PC-9 (cell line): Measurements from ENCODE around the gene HDAC5. TPM values are rescaled to one million over a fixed set of nuclear protein-coding genes. Genes with fewer than 3 reads are reported as not detected.
A peak's percentile ranks its signal among the peaks of the same experiment; 100 is the strongest.
"Not testable (repeated sequence)": the region's sequence is repeated elsewhere in the genome, so short reads cannot be mapped to it uniquely, and the experiment has no call there.

Experiments
- BruUV-seq: library from RNA; stranded (reverse); fragments of 400-500 nt; replicated peaks from 2 replicates; lab custom pipeline; 2021; lab: Mats Ljungman, UMichigan
- CTCF ChIA-PET: fragments of 300-600 bp; sonication (Branson Sonifier 250); formaldehyde crosslinking; loops from one replicate; lab custom pipeline; 2022; ENCODE audit warnings: antibody characterized with exemption; lab: Charles Lee
- POLR2A ChIA-PET: fragments of 300-600 bp; sonication (Branson Sonifier 250); formaldehyde crosslinking; loops from one replicate; lab custom pipeline; 2022; ENCODE audit warnings: antibody characterized with exemption; ENCODE audit not compliant: unreplicated experiment; lab: Charles Lee
- DNase-seq, 2 experiments: peaks; one replicate each; pipeline versions ENCODE4 v3.0.0 to v3.0.0-alpha.2; 2015 to 2022; ENCODE audit warnings: mixed read lengths in 1 of 2
- H2AFZ ChIP-seq: fragments of 200-600 bp; sonication (generic); 2 replicates; pipeline ENCODE4 v1.8.1; 2017; ENCODE audit warnings: antibody characterized with exemption
- H3F3A ChIP-seq: fragments of 200-600 bp; sonication (generic); 2 replicates; pipeline ENCODE4 v1.8.1; 2017; ENCODE audit warnings: antibody characterized with exemption, mild to moderate bottlenecking, low read depth; ENCODE audit not compliant: insufficient read depth
- H3K27ac ChIP-seq: fragments of 200-600 bp; sonication (generic); 2 replicates; pipeline ENCODE4 v1.6.1; 2016; ENCODE audit warnings: mixed run types
- H3K27me3 ChIP-seq: fragments of 200-600 bp; sonication (generic); 2 replicates; pipeline ENCODE4 v1.6.1; 2016; ENCODE audit warnings: low read depth, mixed run types; ENCODE audit not compliant: insufficient read depth
- H3K36me3 ChIP-seq: fragments of 200-600 bp; sonication (generic); 2 replicates; pipeline ENCODE4 v1.6.1; 2016; ENCODE audit warnings: low read depth, mixed run types
- H3K4me1 ChIP-seq: fragments of 200-600 bp; sonication (generic); replicated peaks from 2 replicates; pipeline ENCODE4 v1.6.1; 2016; ENCODE audit warnings: mixed run types; ENCODE audit not compliant: insufficient read depth
- H3K4me2 ChIP-seq: fragments of 200-600 bp; sonication (generic); 2 replicates; pipeline ENCODE4 v1.6.1; 2017; ENCODE audit warnings: mixed run types
- H3K4me3 ChIP-seq: fragments of 200-600 bp; sonication (generic); 2 replicates; pipeline ENCODE4 v1.6.1; 2016; ENCODE audit warnings: mixed run types
- H3K79me2 ChIP-seq: fragments of 200-600 bp; sonication (generic); 2 replicates; pipeline ENCODE4 v1.6.1; 2017; ENCODE audit warnings: low read depth, mixed run types
- H3K9me2 ChIP-seq: fragments of 200-600 bp; sonication (generic); 2 replicates; pipeline ENCODE4 v1.8.1; 2017; ENCODE audit warnings: mild to moderate bottlenecking; ENCODE audit not compliant: insufficient read depth
- H3K9me3 ChIP-seq: fragments of 200-600 bp; sonication (generic); 2 replicates; pipeline ENCODE4 v1.8.1; 2016; ENCODE audit warnings: low read depth; ENCODE audit not compliant: insufficient read depth
- H4K20me1 ChIP-seq: fragments of 200-600 bp; sonication (generic); 2 replicates; pipeline ENCODE4 v1.8.1; 2017; ENCODE audit not compliant: insufficient read depth
- EZH2 ChIP-seq: fragments of 200-600 bp; sonication (generic); IDR thresholded peaks from 2 replicates; pipeline ENCODE4 v1.8.0; 2017; ENCODE audit warnings: antibody characterized with exemption, low read depth
- intact Hi-C: fragments of 100-400 bp; cut with micrococcal nuclease; formaldehyde crosslinking; loops from one replicate; pipeline ENCODE4 v1.10.0; 2022; ENCODE audit not compliant: unreplicated experiment
- total RNA-seq: library from RNA; stranded (reverse); gene quantifications from 2 replicates; pipeline ENCODE4 v1.2.3, GENCODE V29; 2021
- TF ChIP-seq, protein P1 (sequence below): fragments of 200-600 bp; sonication (generic); conservative IDR thresholded peaks from 2 replicates; pipeline ENCODE4 v1.6.1; 2017; ENCODE audit warnings: mixed run types, antibody characterized with exemption, mild to moderate bottlenecking, moderate library complexity

The HDAC5 gene
- total RNA-seq, 1 experiment from 2014 or later = 24.0 TPM

DNA sequence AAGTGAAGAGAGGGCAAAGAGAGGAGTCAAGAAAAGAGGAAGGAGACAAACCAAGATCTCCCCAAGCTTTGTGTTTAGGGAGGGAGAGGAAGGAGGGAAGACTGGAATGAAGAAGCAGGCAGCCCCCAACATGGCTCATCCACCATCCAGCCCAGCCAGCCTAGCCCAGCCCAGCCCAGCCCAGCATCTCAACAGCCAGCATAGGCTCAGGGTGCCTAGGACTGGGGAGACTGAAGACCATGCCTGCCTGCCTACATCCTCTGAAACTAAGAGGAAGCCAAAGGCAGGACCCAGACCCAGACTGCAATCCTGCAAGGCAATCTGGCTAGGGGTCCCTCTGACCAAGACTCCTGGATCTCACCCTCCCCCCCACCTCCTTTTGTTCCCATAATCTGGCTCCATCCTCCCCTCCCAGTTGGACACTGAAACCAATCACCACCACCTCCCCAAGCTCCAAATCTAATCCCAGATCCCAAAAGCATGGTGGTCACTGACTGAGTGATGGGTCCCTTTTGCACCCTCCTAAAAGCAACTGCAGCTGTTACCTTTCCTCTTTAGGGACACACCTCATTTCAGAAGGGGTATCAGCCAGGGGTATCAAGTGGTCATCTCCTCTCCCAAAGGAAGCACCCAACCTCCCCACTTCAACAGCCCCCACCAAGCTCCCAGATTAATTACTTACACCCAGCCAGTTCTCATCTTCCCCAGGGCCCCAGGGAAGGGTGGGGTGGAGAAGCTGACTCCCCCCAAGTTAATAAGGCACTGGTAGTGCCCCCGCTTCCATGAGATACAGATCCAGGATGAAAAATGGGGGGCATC lies 1.2 kb downstream of the HDAC5 start:
- TSS peak; percentile 48 for BruUV-seq
- intact Hi-C loops = no loop called here
- Histone ChIP-seq H2AFZ (no peak overlapping the region), H3K4me3 (peak overlapping the region; percentile 84; the same call in 1 of the 2 replicates), H3K36me3 (no peaks in the 10 kb centered on the region), H3K27me3 (peaks cover 4% of the 10 kb centered on the region; the same call in 1 of the 2 replicates), H3K27ac (no peak overlapping the region), H3K4me2 (peak overlapping the region; percentile 81), H3K79me2 (no peaks in the 10 kb centered on the region), H4K20me1 (0 out of 2 replicates have a peak, but pooled peaks cover 4% of the 10 kb centered on the region), H3F3A (no peaks in the 10 kb centered on the region), H3K9me2 (no peaks in the 10 kb centered on the region), H3K9me3 (no peaks in the 10 kb centered on the region), H3K4me1 (peaks cover 7% of the 10 kb centered on the region)
- TF ChIP-seq, protein P1, sequence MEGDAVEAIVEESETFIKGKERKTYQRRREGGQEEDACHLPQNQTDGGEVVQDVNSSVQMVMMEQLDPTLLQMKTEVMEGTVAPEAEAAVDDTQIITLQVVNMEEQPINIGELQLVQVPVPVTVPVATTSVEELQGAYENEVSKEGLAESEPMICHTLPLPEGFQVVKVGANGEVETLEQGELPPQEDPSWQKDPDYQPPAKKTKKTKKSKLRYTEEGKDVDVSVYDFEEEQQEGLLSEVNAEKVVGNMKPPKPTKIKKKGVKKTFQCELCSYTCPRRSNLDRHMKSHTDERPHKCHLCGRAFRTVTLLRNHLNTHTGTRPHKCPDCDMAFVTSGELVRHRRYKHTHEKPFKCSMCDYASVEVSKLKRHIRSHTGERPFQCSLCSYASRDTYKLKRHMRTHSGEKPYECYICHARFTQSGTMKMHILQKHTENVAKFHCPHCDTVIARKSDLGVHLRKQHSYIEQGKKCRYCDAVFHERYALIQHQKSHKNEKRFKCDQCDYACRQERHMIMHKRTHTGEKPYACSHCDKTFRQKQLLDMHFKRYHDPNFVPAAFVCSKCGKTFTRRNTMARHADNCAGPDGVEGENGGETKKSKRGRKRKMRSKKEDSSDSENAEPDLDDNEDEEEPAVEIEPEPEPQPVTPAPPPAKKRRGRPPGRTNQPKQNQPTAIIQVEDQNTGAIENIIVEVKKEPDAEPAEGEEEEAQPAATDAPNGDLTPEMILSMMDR = no peak
- TF ChIP-seq EZH2 = no peak
- DNase-seq = no peak
- POLR2A ChIA-PET = interaction anchor here (0.6 kb wide), 1 partner anchor 25 kb away, joined by 6 read pairs; no protein-coding TSS in a partner anchor
- CTCF ChIA-PET = interaction anchor here (0.5 to 1.2 kb wide), 2 partner anchors 21 to 47 kb away, joined by 3 to 6 read pairs; no protein-coding TSS in a partner anchor

DNA sequence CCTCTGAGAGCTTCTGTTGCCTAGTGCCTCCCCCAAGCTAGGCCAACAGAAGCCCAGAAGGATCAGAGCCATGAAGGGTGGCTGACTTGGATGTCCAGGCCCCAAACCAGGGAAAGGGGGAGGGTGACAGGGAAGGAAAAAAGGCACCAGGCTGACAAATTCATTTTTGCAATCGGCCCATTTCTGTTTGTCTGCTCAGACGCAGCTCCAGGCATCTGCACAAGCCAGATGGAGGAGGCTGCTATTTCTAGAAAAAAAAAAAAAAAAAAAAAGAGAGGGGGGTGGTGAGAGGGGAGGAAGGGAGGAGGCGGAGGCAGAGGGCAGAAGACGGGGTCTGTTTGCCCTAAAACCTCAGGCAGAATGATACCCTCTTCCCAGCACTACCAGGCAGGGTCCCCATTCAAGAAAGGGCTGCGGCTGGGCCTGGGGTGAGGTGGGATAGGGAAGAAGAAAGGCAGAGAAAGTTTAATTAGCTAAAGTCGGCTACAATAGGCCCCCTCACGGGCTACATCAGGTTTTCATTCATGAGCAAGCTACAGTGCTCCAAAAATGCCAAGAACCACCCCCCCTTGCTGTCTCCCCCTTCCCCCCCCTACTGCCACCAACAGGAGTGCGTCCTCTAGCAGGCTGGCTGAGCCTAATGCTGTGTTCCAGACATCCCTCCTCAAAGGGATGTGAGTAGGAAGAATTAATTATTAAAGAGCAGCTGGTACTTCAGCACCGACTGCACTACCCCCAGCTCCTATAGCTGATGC lies 2.4 kb downstream of the HDAC5 start:
- Histone ChIP-seq H3F3A (no peaks in the 10 kb centered on the region), H4K20me1 (0 out of 2 replicates have a peak, but pooled peaks cover 4% of the 10 kb centered on the region), H3K4me1 (peaks cover 7% of the 10 kb centered on the region), H3K9me2 (no peaks in the 10 kb centered on the region), H3K4me2 (no peak overlapping the region; the same call in 1 of the 2 replicates), H3K36me3 (no peaks in the 10 kb centered on the region), H3K79me2 (no peaks in the 10 kb centered on the region), H3K27ac (no peak overlapping the region), H3K4me3 (no peak overlapping the region), H2AFZ (no peak overlapping the region), H3K9me3 (no peaks in the 10 kb centered on the region), H3K27me3 (peaks cover 4% of the 10 kb centered on the region; the same call in 1 of the 2 replicates)
- TF ChIP-seq, protein P1 = no peak
- TF ChIP-seq EZH2 = no peak
- no TSS peak for BruUV-seq
- DNase-seq = no peak
- POLR2A ChIA-PET = interaction anchor here (0.6 kb wide), 1 partner anchor 78 kb away, joined by 22 read pairs; no protein-coding TSS in a partner anchor
- CTCF ChIA-PET = no interaction called here
- intact Hi-C loops = no loop called here

DNA sequence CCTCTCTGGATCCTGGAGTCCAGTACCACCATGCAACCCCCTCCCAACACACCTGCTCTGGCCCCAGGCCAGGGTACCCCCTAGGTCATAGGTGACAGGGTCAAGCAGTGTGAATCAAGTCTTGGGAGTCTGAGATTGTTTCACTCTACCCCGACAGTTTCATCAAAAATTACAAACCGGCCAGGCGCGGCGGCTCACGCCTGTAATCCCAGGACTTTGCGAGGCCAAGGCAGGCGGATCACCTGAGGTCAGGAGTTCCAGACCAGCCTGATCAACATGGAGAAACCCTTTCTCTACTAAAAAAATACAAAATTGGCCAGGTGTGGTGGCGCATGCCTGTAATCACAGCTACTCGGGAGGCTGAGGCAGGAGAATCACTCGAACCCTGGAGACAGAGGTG lies 3.2 kb downstream of the HDAC5 start:
- H3K4me3 ChIP-seq, H3K9me2 ChIP-seq, DNase-seq, CTCF ChIA-PET, H3K4me1 ChIP-seq, H3K36me3 ChIP-seq, H3K9me3 ChIP-seq, intact Hi-C loops, BruUV-seq, H4K20me1 ChIP-seq, H3K27ac ChIP-seq, H3K27me3 ChIP-seq, H2AFZ ChIP-seq, POLR2A ChIA-PET, H3K79me2 ChIP-seq, H3F3A ChIP-seq, H3K4me2 ChIP-seq: not testable (repeated sequence)
